HUES64 (cell line): ENCODE results near the gene TRIM62.
"Not testable (repeated sequence)": the region's sequence is repeated elsewhere in the genome, so short reads cannot be mapped to it uniquely, and the experiment has no call there.

ENCODE experiments used
- H3K27ac ChIP-seq: 2 replicates; pipeline ENCODE4 v1.7.0; 2013; ENCODE audit warnings: low read depth, low read length, inconsistent platforms
- H3K27me3 ChIP-seq: 2 replicates; pipeline ENCODE4 v1.6.1; 2013; ENCODE audit warnings: mild to moderate bottlenecking, low read length; ENCODE audit not compliant: insufficient read depth
- H3K36me3 ChIP-seq: 2 replicates; pipeline ENCODE4 v1.6.1; 2013; ENCODE audit warnings: mild to moderate bottlenecking, low read length; ENCODE audit not compliant: insufficient read depth
- H3K4me1 ChIP-seq: 2 replicates; pipeline ENCODE4 v1.6.1; 2013; ENCODE audit warnings: mild to moderate bottlenecking, low read length, moderate library complexity; ENCODE audit not compliant: insufficient read depth
- H3K4me3 ChIP-seq: 2 replicates; pipeline ENCODE4 v1.5.1; 2013; ENCODE audit warnings: mild to moderate bottlenecking, low read length, moderate library complexity
- H3K9ac ChIP-seq: 2 replicates; pipeline ENCODE4 v1.6.1; 2013; ENCODE audit warnings: mild to moderate bottlenecking, low read depth, low read length
- H3K9me3 ChIP-seq: 2 replicates; pipeline ENCODE4 v1.6.1; 2013; ENCODE audit warnings: low read depth, low read length; ENCODE audit not compliant: insufficient read depth
- WGBS: fragments of 150-250, 120-280 bp; methylation state at CpG from one replicate; pipeline ENCODE4 v1.1.7; 2013; ENCODE audit warnings: missing lambda C conversion rate; 5-methylcytosine and 5-hydroxymethylcytosine counted together

TRIM62 gene

DNA sequence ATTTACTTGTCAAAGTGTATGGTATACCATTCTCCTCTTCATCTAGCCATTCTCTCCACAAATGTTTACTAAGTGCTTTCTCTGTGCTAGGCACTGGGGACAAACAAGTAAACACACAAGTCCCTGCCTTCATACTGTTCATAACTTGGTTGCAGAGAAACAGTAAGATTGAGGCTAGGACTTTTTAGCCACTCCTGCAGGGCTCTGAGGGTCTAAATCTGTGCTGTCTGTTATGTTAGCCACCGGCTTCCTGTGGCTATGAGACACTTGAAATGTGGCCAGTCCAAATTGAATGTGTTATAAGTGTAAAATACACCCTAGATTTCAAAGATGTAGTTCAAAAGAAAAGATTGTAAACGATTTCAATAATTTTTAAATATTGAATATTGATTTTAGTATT lies 50.7 kb downstream of the TRIM62 start:
- 90% methylated on average over 1 of the region's 2 CpGs for WGBS
- Histone ChIP-seq H3K36me3 (no peaks in the 10 kb centered on the region), H3K4me3 (no peak overlapping the region), H3K27ac (no peak overlapping the region), H3K27me3 (no peaks in the 10 kb centered on the region), H3K9ac (no peak overlapping the region), H3K4me1 (0 out of 2 replicates have a peak, but pooled peaks cover 7% of the 10 kb centered on the region), H3K9me3 (no peaks in the 10 kb centered on the region)

DNA sequence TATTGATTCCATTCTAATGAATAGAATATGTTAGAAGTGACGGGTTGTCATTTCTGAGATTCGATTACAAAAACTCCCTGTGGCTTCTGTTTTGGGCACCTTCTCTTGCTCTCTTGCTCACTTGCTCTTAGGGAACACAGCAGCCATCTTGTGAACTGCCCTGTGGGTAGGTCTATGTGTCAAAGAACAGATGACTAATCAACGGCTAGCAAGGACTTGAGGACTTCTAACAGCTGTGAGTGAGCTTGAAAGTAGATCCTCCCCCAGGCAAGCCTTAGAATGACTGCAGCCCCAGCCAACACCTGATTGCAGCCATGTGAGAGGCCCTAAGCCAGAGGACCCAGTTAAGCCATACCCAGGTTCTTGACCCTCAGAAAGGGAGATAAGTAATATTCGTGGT lies 51.5 kb downstream of the TRIM62 start:
- no peaks in the 10 kb centered on the region for H3K36me3 ChIP-seq
- WGBS: 93% methylated on average over 4 of the region's 4 CpGs
- H3K4me3 ChIP-seq: no peak overlapping the region
- H3K27ac ChIP-seq: no peak overlapping the region
- no peaks in the 10 kb centered on the region for H3K9me3 ChIP-seq
- no peak overlapping the region for H3K9ac ChIP-seq
- no peaks in the 10 kb centered on the region for H3K27me3 ChIP-seq
- H3K4me1 ChIP-seq: 0 out of 2 replicates have a peak, but pooled peaks cover 7% of the 10 kb centered on the region

DNA sequence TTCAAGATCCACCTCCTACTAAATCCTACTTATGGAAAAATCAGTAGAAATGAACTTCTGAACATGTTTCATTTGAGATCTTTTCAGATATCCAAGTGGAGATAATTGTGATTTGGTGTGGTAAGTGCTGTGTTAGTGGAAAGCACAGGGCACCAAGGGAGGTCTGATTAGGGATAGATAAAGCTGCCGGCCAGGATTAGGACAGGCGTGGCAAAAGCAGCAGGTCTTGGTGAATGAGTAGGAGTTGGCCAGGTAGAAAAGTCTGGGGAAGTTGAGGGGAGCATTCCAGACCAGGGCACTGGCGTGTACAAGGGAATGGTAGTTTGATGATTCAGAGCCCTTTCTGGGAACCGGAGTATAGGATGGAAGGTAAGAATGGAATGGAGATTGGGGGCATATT lies 53.1 kb downstream of the TRIM62 start:
- H3K27me3 ChIP-seq: no peaks in the 10 kb centered on the region
- H3K36me3 ChIP-seq: no peaks in the 10 kb centered on the region
- no peaks in the 10 kb centered on the region for H3K9me3 ChIP-seq
- H3K4me1 ChIP-seq: 0 out of 2 replicates have a peak, but pooled peaks cover 7% of the 10 kb centered on the region
- H3K27ac ChIP-seq: no peak overlapping the region
- 75% methylated on average over 4 of the region's 4 CpGs for WGBS
- H3K9ac ChIP-seq: no peak overlapping the region
- H3K4me3 ChIP-seq: no peak overlapping the region

DNA sequence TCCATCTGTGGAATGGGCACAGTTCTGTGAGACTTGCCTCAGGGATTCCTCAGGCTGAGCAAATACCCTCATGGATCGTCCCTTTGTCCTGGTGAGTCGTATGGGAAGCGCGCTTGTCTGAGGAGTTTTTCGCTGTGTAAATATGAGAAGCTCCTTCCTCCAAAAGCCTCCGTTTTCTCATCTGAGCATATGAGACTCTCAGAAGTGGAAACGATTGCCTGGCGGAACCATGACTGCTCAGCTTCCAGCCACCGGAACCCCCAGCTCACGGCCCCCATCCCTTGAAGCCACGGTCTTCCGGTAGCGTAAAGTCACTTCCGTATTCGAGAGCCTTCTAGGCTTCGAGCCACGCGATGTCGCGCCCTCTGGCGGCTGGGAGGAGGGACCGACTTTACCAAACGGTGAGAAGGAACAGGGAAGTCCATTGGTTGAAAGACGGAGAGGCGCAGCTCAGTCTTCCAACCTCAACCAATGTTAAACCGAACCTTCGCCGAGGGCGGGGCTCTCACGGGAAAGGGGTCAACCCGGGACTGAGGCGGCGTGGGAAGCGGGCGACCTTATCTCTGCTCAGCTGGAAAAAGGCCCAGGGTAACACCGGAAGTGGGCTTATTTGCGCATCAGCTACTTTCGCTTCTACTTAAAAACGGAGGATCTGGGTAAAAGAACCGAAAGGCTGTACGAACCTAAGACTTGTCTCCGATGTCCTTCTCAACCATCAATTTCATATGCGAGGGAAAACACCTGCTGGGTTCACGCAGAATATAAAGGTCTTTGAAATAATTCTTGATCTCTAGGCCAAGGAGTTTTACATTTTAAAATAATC lies 54.6 kb downstream of the TRIM62 start:
- no peaks in the 10 kb centered on the region for H3K36me3 ChIP-seq
- H3K4me3 ChIP-seq: peak overlapping the region; percentile 80
- peak overlapping the region; percentile 71; the same call in 1 of the 2 replicates for H3K27ac ChIP-seq
- WGBS: 65% methylated on average over 44 of the region's 44 CpGs
- no peaks in the 10 kb centered on the region for H3K9me3 ChIP-seq
- H3K27me3 ChIP-seq: no peaks in the 10 kb centered on the region; the same call in 1 of the 2 replicates
- 0 out of 2 replicates have a peak, but pooled peaks cover 7% of the 10 kb centered on the region for H3K4me1 ChIP-seq
- peak overlapping the region; percentile 79 for H3K9ac ChIP-seq

DNA sequence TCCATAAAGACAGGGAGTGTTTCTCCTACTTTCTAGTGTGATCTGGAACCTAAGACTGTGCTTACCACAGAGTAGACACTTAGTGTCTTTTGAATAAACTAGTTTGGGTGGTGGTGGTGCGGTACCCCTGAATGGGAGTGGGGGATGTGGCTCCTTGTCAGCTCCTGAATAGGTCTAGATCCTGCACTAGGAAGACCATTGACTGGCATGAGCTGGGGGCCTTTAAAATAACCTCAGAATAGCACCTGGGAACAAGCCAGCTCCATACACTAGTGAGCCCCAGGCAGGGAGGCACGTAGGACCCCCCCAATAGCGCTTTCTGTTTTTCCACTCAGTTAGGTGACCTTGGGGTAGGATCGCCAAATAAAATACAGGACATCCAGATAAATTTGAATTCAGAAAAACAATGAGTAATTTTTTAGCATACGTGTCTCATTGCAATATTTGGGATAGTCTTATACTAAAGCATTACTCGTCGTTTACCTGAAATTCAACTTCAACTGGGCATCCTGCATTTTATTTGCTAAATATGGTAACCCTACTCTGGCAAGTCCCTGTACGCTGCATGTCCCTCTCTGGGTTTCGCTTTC lies 55.3 kb downstream of the TRIM62 start:
- peak overlapping the region; percentile 79 for H3K9ac ChIP-seq
- no peaks in the 10 kb centered on the region for H3K36me3 ChIP-seq
- 0 out of 2 replicates have a peak, but pooled peaks cover 7% of the 10 kb centered on the region for H3K4me1 ChIP-seq
- peak overlapping the region; percentile 71; the same call in 1 of the 2 replicates for H3K27ac ChIP-seq
- H3K4me3 ChIP-seq: peak overlapping the region; percentile 80
- H3K9me3 ChIP-seq: no peaks in the 10 kb centered on the region
- H3K27me3 ChIP-seq: no peaks in the 10 kb centered on the region; the same call in 1 of the 2 replicates
- 87% methylated on average over 9 of the region's 9 CpGs for WGBS

- not testable (repeated sequence) for H3K27ac ChIP-seq, H3K4me1 ChIP-seq, H3K36me3 ChIP-seq, H3K4me3 ChIP-seq, H3K9me3 ChIP-seq, H3K9ac ChIP-seq, H3K27me3 ChIP-seq
- WGBS: 96% methylated on average over 4 of the region's 4 CpGs
Observed at GRCh38 chr1:33124647-33125046, 57.2 kb downstream of the TRIM62 start.

DNA sequence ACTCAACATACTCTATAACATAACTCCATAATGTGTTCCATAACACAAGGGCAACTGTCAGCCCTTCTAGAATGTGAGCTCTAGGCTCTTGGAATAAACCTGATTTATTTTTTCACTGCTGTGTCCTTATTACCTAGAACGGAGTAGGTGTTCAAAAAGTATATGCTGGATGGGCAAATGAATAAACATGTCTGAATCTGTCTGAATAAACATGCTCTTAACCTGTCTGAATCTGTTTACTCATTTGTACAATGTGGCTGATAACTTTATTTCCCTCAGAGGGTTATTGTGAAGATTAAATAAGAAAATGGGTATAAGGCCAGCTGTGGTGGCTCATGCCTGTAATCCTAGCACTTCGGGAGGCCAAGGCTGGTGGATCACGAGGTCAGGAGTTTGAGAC lies 58.6 kb downstream of the TRIM62 start:
- Histone ChIP-seq H3K9me3 (no peaks in the 10 kb centered on the region), H3K9ac (no peak overlapping the region), H3K27ac (no peak overlapping the region), H3K27me3 (no peaks in the 10 kb centered on the region; the same call in 1 of the 2 replicates), H3K4me3 (no peak overlapping the region), H3K4me1 (0 out of 2 replicates have a peak, but pooled peaks cover 5% of the 10 kb centered on the region), H3K36me3 (no peaks in the 10 kb centered on the region)
- WGBS: 91% methylated on average over 3 of the region's 3 CpGs

GRCh38 chr1:33122483-33123178 lies 59.2 kb downstream of the TRIM62 start:
- no peaks in the 10 kb centered on the region for H3K36me3 ChIP-seq
- H3K4me3 ChIP-seq: no peak overlapping the region
- 92% methylated on average over 7 of the region's 7 CpGs for WGBS
- H3K4me1 ChIP-seq: 0 out of 2 replicates have a peak, but pooled peaks cover under 1% of the 10 kb centered on the region
- no peak overlapping the region for H3K9ac ChIP-seq
- no peaks in the 10 kb centered on the region; the same call in 1 of the 2 replicates for H3K27me3 ChIP-seq
- H3K27ac ChIP-seq: no peak overlapping the region
- H3K9me3 ChIP-seq: no peaks in the 10 kb centered on the region

- Histone ChIP-seq H3K9me3 (no peaks in the 10 kb centered on the region), H3K27ac (no peak overlapping the region), H3K27me3 (no peaks in the 10 kb centered on the region; the same call in 1 of the 2 replicates), H3K4me1 (no peaks in the 10 kb centered on the region), H3K9ac (no peak overlapping the region), H3K36me3 (no peaks in the 10 kb centered on the region), H3K4me3 (no peak overlapping the region)
- WGBS: 95% methylated on average over 5 of the region's 5 CpGs
Observed at GRCh38 chr1:33121728-33122127, 60.1 kb downstream of the TRIM62 start.

DNA sequence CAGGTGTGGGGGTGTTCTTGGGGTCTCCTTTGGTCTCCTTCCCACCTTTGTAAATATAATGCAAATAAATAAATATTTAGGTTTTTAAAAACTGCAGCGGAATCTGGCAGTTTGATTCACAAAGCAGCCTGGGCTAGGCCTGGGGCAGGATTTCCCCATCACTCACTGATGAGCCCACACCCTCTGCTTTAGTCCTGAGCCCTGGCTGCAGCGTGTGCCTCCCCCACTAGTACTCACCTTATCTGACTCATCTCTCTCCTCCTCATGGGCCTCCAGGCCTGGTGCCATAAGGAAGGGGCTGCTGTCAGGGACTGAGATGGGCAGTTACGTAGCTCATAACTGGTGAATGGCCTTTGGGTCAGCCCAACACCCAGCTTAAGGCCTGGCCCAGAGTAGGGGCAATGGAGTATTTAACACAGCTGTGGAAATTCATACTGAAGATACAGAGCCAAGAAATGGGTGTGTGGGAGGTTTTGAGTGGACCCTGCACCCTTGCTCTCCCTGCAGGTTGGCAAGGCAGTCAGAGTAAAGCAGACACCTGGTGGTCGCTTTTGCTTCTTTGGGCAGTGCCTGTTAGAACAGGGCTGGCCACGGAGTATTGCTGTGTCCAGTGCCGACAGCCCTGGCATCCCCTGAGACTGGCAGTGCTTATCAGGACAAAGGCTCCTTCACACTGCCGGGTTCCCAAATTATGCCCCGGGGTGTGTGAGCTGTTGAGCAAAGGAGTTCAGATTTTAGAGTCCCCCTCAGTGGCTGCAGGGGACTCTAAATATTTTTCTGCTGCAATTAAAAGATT lies 61.2 kb downstream of the TRIM62 start:
- Histone ChIP-seq H3K9ac (no peak overlapping the region), H3K4me1 (no peaks in the 10 kb centered on the region), H3K27ac (no peak overlapping the region), H3K9me3 (no peaks in the 10 kb centered on the region), H3K27me3 (no peaks in the 10 kb centered on the region; the same call in 1 of the 2 replicates), H3K36me3 (no peaks in the 10 kb centered on the region), H3K4me3 (no peak overlapping the region)
- WGBS: 86% methylated on average over 8 of the region's 8 CpGs
